Measurements from ENCODE around the gene VPS13C.

The VPS13C gene

GRCh38 chr15:61819386-61819785, 240.9 kb downstream of the VPS13C start:
- no peak for DNase-seq

- DNase-seq: no peak
These were observed 241.4 kb downstream of the VPS13C start for GRCh38 chr15:61818801-61819200.

DNA sequence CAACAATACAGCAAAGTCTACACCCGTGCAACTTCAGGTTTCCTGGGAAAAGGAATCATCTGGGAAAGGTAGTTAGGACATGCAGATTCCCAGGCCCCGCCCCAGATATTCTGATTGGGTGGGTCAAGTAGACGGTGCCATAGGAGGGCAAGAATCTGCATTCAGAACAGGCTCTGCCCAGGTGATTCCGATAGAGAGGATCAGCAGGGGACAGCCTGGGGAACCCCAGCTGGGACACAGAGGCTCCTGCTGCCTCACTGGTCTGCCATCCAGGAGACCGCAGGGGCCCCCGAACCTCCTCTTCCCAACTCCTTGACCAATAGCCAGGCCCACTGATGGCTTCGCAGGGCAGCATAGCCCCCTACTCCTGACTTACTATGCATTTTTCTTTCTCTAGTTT, 243.4 kb downstream of the VPS13C start:
- no peak for DNase-seq

DNA sequence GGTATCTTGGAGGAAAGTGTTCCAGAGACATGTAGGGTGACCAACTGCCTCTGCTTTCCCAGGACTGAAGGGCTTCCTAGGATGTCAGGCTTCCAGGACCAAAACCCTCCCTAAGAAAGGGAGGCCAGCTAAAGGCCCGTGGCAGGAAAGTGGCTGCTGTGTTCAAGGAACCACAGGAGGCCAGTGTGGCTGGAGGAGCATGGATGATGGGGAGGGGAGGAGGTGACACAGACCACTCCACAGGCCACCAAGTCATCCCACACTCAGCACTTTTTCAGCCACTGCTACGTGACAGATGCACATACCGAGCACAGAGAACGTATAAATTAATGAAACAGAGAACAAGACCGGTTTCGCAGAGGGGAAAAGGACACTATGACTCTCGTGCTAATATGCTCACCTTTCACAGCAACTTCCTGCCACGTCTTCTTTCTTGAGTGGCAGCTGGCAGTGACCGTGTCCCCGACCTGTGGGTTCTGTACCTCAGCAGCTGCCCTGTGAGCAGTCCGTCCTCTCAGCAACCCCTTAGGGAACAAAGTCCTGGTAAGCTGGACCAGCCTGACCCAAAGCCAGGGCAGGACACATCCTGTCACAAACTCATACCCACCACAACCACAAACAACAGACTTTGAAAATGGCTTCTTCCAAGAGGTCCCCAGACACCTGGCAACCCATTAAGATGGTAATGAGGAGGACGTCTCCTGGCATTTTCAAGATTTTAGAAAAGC, 244.7 kb downstream of the VPS13C start:
- no peak for DNase-seq

DNA sequence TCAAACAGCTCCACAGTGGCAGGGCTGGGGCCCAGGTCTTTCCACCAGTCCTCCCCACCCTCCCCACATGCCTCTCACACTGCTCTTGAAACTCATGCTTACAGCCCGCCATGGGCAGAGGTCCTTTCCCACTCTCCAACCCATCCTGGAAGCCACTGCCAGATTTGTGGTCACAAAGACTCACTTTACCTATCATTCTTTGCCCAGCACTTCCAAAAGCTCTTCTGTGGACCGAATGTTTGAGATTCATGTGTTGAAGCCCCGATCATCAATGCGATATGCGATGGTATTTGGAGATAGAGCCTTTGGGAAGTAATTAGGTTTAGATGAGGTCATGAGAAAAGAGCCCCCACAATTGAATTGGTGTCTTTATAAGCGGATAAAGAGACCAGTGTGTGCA, 247.8 kb downstream of the VPS13C start:
- DNase-seq: no peak

DNA sequence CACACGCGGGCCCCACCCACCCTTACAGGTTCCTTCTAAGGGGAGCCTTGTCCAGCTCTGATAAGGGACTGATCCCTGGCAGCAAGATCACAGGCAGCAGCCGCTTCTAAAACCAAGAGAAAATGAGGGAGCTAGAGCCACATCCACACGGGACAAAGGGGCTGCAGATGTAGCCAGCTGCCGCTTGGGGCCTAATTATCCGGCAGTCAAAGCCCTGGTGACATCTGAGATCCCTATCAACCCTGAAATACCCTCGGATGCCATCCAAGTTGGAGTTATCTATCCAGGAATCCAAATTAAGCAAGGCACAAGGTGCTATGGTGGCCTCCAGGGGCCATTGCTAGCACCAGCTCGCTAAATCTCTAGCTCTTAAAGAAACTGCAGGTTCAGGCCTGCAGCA, 248.3 kb downstream of the VPS13C start:
- DNase-seq: no peak

- DNase-seq: no peak
These were observed 251.0 kb downstream of the VPS13C start for GRCh38 chr15:61809216-61809615.

DNA sequence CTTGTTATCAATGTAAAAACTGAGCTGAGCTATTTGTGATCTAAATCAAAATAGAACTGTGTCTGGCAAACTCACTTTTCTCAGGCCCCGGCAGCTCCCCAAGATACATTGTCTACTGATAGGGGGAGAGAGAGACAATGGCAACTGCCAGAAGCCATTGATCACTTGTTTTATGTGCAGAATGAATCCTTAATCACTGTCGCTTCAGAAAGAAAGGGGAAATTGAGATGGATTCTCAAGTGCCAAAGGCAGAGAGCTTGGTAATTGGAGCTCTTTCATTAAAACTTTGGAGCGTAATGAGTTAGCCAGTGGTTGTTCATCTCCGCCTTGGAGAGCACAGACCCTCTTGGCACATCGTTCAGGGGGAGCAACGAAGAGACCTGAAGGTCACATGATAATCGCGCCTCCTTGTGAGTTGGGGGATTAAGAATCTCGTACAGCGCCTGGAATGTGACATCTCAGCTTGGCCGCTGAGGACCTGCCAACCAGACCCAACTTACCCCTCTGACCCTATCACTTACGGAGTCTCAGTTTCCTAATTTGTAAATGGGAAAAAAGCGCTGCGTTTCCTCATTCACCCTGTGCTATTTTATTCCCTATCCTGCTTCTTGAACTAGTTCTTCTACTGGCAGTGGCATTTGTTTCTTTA, 252.8 kb downstream of the VPS13C start:
- DNase-seq: no peak
